ENCODE data around the gene THSD4. TPM values are rescaled to one million over a fixed set of nuclear protein-coding genes. Genes with fewer than 3 reads are reported as not detected.

Gene THSD4
- polyA plus RNA-seq, 2 of the 4 experiments (the other 2 are of a cell fraction): 15.8 to 40.7 TPM

DNA sequence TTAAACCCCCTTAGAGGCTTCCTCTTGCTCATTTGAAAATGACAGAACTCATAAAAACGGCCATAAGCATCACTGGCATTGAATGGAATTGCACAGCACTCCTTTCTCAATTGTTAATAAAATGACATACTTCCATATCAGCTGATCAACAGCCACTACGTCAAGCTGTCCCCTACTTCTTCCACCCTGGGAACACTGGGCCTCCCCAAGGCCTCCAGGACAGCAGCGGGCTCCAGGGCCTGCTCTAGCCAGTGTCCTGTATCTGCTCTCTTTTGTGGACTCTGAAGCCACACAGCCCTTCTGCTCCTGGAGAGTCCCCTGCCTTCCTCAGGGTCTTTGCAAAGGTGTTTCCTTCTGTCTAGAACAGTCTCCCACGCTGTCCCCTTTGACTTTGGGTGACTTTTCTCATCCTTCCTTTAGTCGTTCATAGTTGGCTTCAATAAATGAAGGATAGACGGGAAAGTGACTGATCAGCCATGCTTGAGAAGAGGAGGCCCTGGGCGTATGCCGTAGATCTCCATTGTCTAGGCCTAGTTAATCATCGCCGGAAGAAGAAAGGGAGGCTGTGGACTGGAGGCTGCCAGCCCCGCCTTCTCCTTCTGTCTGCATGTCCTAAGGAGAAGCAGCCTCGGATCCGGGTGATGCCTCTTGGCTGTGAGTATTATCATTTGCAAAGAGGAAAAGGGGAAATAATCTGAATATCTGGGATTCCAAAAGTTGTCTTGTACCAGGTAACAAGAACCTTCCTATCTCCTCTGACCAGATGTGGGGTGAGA is 4.7 kb upstream of the THSD4 start:
- no peak for TF ChIP-seq MYC (IDR thresholded peaks at IDR 0.05; ENCODE audit: borderline replicate concordance, low read length)
- no peak for TF ChIP-seq TP53 (CRISPR knock-in tag; IDR thresholded peaks at IDR 0.05)
- no peak for TF ChIP-seq NFE2L2 (conservative IDR thresholded peaks at IDR 0.05; ENCODE audit: low read length)
- TF ChIP-seq, protein P1, sequence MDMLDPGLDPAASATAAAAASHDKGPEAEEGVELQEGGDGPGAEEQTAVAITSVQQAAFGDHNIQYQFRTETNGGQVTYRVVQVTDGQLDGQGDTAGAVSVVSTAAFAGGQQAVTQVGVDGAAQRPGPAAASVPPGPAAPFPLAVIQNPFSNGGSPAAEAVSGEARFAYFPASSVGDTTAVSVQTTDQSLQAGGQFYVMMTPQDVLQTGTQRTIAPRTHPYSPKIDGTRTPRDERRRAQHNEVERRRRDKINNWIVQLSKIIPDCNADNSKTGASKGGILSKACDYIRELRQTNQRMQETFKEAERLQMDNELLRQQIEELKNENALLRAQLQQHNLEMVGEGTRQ (IDR thresholded peaks at IDR 0.05): no peak
- no peak for TF ChIP-seq RFX5 (IDR thresholded peaks at IDR 0.05)
- no peak for TF ChIP-seq HOXB5 (CRISPR knock-in tag; IDR thresholded peaks at IDR 0.05)
- TF ChIP-seq KDM5A (IDR thresholded peaks at IDR 0.05): no peak
- DNase-seq (ENCODE audit: low read depth in 1 of 2, low spot score in 1 of 2): no peak
- CTCF ChIA-PET: interaction anchor here (0.7 to 3.2 kb wide), 7 partner anchors 18 to 333 kb away, joined by 3 to 14 read pairs (median 3); no protein-coding TSS in a partner anchor
- ATAC-seq: no peak
- Histone ChIP-seq H3K27ac (peak overlapping the region; percentile 93 to 94), H3K9me3 (no peaks in the 10 kb centered on the region), H3K4me3 (no peak overlapping the region), H3K4me2 (peak overlapping the region; percentile 7; the same call in 1 of the 3 replicates), H3K4me1 (peaks cover 32% of the 10 kb centered on the region)
- no peak for FAIRE-seq
- POLR2A ChIA-PET: no interaction called here
- 83% methylated on average over 13 of the region's 13 CpGs for WGBS (ENCODE audit: missing lambda C conversion rate)

DNA sequence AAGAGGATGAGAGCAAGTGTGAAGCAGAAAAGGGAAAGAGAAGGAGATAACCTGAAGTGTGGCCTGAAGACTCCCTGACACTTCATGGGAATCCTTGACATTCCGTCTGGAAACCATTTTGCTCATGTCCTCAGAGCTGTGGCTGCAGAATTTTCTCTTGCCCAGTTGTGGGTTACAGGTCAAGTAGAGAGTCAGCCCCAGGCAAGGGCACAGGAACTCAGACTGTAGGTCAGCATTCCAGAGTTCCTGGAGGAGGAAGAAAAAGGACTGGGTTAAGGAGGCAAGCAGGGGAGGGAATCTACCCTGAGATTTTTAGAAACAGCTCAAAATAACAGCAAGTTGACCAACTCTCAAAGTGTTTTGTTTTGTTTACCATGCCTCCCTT is 4.1 kb upstream of the THSD4 start:
- H3K4me2 ChIP-seq: peak overlapping the region; percentile 7; the same call in 1 of the 3 replicates
- H3K27ac ChIP-seq: peak overlapping the region; percentile 93 to 94
- FAIRE-seq: no peak
- WGBS (ENCODE audit: missing lambda C conversion rate): 76% methylated on average over 1 of the region's 1 CpG
- no peaks in the 10 kb centered on the region for H3K9me3 ChIP-seq
- TF ChIP-seq RARB (CRISPR knock-in tag; IDR thresholded peaks at IDR 0.05): no peak
- TF ChIP-seq BHLHE40 (IDR thresholded peaks at IDR 0.05; ENCODE audit: low read depth, low read length): no peak
- TF ChIP-seq KDM5A (IDR thresholded peaks at IDR 0.05): no peak
- ChIA-PET CTCF (interaction anchor here (1.0 to 3.0 kb wide), 6 partner anchors 100 to 690 kb away, joined by 3 to 11 read pairs (median 6); no protein-coding TSS in a partner anchor), POLR2A (no interaction called here)
- H3K4me3 ChIP-seq: no peak overlapping the region
- peaks cover 32% of the 10 kb centered on the region for H3K4me1 ChIP-seq
- no peak for DNase-seq (ENCODE audit: low read depth in 1 of 2, low spot score in 1 of 2)
- no peak for ATAC-seq

DNA sequence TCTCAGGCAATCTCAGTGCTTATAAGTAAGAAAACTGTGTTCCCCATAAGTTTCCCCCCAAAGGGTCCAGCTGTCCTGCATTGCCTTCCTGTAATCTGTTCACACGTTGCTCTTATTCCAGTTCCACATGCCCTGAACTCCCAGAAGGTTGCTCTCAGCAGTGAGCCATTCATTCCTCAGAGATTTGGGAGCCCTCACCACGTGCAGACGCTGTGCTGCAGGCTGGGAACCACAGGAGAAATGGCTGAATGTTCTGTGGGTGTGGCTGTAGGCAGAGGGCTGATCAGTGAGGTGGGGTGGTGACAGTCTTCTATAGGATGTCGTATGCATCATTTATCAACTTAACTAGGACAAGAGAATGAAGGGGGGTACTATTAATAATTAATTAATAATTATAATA is 3.3 kb upstream of the THSD4 start:
- 68% methylated on average over 4 of the region's 4 CpGs for WGBS (ENCODE audit: missing lambda C conversion rate)
- H3K27ac ChIP-seq: peak overlapping the region; percentile 93 to 94; a peak in 5 of 6 replicates
- H3K4me2 ChIP-seq: no peak overlapping the region; the same call in 2 of the 3 replicates
- no peaks in the 10 kb centered on the region for H3K9me3 ChIP-seq
- ChIA-PET POLR2A (no interaction called here), CTCF (interaction anchor here (0.6 to 4.2 kb wide), 12 partner anchors 10 to 1044 kb away, joined by 3 to 43 read pairs (median 4); partner anchors contain the start of genes LRRC49 and THAP10)
- no peak for DNase-seq (ENCODE audit: low read depth in 1 of 2, low spot score in 1 of 2)
- H3K4me1 ChIP-seq: peaks cover 36% of the 10 kb centered on the region
- FAIRE-seq: peak; percentile 13
- no peak for TF ChIP-seq TFCP2L1 (CRISPR knock-in tag; IDR thresholded peaks at IDR 0.05)
- TF ChIP-seq PHF8 (IDR thresholded peaks at IDR 0.05; ENCODE audit: borderline replicate concordance, low read depth): no peak
- TF ChIP-seq NFE2L2 (conservative IDR thresholded peaks at IDR 0.05; ENCODE audit: low read length): no peak
- no peak for TF ChIP-seq KDM5A (IDR thresholded peaks at IDR 0.05)
- TF ChIP-seq CHD2 (IDR thresholded peaks at IDR 0.05; ENCODE audit: low read length, partially characterized antibody): no peak
- TF ChIP-seq MAFK (IDR thresholded peaks at IDR 0.05; ENCODE audit: partially characterized antibody): no peak
- TF ChIP-seq RARB (CRISPR knock-in tag; IDR thresholded peaks at IDR 0.05): no peak
- no peak for TF ChIP-seq SREBF2 (IDR thresholded peaks at IDR 0.05)
- TF ChIP-seq ESRRA (IDR thresholded peaks at IDR 0.05; ENCODE audit: borderline replicate concordance, low read length): no peak
- no peak for TF ChIP-seq CBX2 (IDR thresholded peaks at IDR 0.05; ENCODE audit: borderline replicate concordance, low read depth)
- TF ChIP-seq TP53 (CRISPR knock-in tag; IDR thresholded peaks at IDR 0.05): no peak
- no peak for TF ChIP-seq RFX5 (IDR thresholded peaks at IDR 0.05)
- TF ChIP-seq MAZ (IDR thresholded peaks at IDR 0.05; ENCODE audit: borderline replicate concordance, low read depth, low read length): no peak
- no peak for TF ChIP-seq CHD4 (IDR thresholded peaks at IDR 0.05; ENCODE audit: borderline replicate concordance)
- no peak for TF ChIP-seq RCOR1 (IDR thresholded peaks at IDR 0.05; ENCODE audit: low read depth, low read length)
- TF ChIP-seq EHMT2 (IDR thresholded peaks at IDR 0.05; ENCODE audit: low read depth): no peak
- TF ChIP-seq, protein P2, sequence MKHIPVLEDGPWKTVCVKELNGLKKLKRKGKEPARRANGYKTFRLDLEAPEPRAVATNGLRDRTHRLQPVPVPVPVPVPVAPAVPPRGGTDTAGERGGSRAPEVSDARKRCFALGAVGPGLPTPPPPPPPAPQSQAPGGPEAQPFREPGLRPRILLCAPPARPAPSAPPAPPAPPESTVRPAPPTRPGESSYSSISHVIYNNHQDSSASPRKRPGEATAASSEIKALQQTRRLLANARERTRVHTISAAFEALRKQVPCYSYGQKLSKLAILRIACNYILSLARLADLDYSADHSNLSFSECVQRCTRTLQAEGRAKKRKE (CRISPR knock-in tag; IDR thresholded peaks at IDR 0.05; ENCODE audit: low read depth): no peak
- no peak for TF ChIP-seq RNF2 (IDR thresholded peaks at IDR 0.05; ENCODE audit: borderline replicate concordance, low read depth)
- no peak for TF ChIP-seq NPAS2 (CRISPR knock-in tag; IDR thresholded peaks at IDR 0.05; ENCODE audit: borderline replicate concordance)
- no peak for TF ChIP-seq GATA3 (IDR thresholded peaks at IDR 0.05; ENCODE audit: borderline replicate concordance)
- ATAC-seq: no peak
- no peak overlapping the region for H3K4me3 ChIP-seq

Data from A549 (cell line).